GM12873 (cell line): ENCODE results near the gene NAA25.

Experiments used
- TF ChIP-seq, protein P1 (sequence below): IDR thresholded peaks from 2 replicates; pipeline ENCODE4 v1.5.1; 2012; ENCODE audit warnings: low read depth, mild to moderate bottlenecking, moderate library complexity, low read length, control low read depth; ENCODE audit not compliant: insufficient read depth; ENCODE audit errors: missing control alignments

NAA25 gene

DNA sequence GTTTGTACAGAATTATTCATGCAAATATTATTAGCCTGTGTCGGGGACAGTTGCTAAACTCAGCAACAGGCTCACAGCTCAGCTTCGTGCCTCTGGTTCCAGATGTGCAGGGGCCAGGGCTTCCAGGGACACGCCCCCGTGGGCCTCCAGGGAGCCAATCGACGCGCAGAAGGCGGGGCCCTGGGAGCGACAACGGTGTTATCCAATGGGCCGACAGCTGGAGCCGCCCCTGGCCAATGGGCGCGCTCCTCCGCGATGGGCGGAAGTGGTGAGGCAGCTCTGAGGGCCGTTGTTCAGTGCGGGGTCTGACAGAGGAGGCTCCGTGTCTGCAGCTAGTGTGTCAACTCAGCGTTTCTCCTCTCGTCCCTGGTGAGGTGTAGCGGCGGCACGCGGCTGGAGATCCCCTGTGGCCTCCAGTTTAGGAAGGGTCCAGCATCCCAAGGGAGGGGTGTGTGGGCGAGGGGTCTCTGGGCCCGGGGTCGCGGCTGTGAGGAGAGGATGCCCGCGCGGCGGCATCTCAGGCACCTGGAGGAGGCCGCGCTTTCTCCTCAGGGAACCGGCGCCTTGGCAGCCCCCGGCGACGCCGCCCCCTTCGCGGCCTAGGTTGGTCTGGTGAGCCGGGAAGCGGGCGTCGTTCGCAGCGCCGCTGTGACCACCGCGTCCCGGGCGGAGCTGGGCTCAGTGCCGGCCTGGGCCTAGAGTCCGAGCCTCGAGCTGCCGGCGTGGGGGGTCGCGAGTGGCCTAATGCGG is 16.8 kb upstream of the NAA25 start, which contains the start of gene TRAFD1:
Gene TRAFD1 (plus strand): TSS at position 311 of the 750 bp plus-strand sequence. CDS start 4,963 bp downstream, outside the sequence.
- TF ChIP-seq, protein P1, sequence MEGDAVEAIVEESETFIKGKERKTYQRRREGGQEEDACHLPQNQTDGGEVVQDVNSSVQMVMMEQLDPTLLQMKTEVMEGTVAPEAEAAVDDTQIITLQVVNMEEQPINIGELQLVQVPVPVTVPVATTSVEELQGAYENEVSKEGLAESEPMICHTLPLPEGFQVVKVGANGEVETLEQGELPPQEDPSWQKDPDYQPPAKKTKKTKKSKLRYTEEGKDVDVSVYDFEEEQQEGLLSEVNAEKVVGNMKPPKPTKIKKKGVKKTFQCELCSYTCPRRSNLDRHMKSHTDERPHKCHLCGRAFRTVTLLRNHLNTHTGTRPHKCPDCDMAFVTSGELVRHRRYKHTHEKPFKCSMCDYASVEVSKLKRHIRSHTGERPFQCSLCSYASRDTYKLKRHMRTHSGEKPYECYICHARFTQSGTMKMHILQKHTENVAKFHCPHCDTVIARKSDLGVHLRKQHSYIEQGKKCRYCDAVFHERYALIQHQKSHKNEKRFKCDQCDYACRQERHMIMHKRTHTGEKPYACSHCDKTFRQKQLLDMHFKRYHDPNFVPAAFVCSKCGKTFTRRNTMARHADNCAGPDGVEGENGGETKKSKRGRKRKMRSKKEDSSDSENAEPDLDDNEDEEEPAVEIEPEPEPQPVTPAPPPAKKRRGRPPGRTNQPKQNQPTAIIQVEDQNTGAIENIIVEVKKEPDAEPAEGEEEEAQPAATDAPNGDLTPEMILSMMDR, result no peak

DNA sequence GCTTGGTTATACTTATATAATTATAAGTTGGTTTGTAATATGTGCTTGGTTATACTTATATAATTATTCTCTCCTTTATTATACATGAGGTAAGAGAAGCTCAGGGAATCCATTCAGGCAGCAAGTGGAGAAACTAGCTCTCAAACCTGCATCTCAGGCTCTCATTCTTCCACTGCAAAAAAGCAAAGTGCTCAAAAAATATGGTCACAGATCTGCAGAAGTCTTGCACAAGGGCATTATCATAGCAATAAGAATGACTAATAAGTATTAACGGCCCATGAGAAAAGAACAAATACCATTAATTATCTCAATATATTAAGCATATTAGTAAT is 16.3 kb upstream of the NAA25 start:
- TF ChIP-seq, protein P1, result no peak

DNA sequence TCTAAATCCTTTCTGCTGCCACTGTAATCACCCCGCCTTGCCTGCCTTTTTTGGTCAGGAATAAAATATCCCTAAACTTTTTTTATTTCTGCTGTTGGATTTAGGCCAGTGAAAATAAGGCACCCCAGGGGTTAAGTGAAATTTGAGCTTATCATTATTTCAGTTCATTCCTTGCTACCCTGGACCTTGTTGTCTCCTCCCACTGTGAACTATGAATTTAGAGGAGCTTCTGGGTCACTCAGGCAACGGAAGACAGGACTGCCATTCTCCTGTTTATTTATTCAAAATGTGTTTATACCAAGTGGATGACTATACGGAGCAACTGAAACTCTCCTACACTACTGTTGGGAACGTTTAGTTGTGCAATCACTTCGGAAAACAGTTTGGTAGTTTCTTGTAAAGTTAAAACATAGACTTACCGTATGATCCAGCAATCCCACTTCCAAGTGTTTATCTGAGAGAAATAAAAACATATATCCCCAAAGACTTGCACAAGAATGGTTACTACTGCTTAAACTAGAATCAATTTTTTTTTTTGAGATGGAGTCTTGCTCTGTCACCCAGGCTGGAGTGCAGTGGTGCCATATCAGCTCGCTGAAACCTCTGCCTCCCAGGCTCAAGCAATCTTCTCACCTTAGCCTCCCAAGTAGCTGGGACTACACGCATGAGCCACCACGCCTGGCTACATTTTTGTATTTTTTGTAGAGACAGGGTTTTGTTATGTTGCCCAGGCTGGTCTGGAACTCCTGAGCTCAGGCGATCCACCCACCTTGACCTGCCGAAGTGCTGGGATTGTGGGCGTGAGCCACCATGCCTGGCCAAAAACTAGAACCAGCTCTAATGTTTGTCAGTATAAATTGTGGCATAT is 14.5 kb upstream of the NAA25 start:
- TF ChIP-seq, protein P1, result no peak

DNA sequence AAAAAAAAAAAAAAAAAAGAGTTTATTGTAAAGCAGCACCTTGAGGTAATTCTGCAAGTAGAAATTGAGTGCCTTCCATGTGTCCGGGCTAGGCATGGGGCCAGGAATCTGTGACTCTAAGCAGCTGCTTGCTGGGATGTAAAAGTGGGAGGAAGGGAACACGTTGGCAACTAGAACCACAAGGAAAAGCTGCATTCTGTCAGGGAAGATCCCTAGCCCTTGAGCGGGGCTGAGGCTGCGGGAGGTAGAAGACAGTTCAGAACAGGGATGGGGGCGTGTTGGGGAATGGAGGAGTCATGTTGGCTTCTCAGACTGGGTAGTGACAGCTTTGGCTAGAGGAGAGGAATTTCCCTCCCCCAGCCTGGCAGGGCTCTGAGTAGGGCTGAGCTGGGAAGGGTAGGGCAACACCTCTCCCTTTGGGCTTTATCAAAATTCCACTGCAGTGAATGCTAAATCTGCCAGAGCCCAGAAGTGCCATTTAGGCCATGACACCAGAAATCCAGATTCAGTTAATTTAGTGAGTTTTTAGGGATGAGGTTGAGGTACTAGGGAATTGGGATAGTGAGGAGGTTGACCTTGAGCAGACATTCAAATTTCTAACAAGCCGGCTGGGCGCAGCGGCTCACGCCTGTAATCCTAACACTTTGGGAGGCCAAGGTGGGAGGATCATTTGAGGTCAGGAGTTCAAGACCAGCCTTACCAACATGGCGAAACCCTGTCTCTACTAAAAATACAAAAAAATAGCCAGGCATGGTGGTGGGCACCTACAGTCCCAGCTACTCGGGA is 13.4 kb upstream of the NAA25 start:
- TF ChIP-seq, protein P1, result no peak

DNA sequence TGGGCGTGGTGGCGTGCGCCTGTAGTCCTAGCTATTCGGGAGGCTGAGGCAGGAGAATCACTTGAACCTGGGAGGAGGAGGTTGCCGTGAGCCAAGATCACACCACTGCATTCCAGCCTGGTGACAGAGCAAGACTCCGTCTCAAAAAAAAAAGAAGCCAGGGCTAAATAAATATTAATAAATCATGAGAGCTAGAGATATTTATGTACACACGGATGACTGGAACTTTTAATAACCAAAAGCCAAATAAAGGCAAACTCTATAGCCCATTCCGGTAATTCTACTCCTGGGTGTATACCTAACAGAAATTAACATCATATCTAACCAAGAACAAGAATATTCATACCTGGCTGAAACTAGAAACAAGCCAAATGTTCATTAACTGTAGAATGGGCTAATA is 9.1 kb upstream of the NAA25 start:
- TF ChIP-seq, protein P1, result no peak

DNA sequence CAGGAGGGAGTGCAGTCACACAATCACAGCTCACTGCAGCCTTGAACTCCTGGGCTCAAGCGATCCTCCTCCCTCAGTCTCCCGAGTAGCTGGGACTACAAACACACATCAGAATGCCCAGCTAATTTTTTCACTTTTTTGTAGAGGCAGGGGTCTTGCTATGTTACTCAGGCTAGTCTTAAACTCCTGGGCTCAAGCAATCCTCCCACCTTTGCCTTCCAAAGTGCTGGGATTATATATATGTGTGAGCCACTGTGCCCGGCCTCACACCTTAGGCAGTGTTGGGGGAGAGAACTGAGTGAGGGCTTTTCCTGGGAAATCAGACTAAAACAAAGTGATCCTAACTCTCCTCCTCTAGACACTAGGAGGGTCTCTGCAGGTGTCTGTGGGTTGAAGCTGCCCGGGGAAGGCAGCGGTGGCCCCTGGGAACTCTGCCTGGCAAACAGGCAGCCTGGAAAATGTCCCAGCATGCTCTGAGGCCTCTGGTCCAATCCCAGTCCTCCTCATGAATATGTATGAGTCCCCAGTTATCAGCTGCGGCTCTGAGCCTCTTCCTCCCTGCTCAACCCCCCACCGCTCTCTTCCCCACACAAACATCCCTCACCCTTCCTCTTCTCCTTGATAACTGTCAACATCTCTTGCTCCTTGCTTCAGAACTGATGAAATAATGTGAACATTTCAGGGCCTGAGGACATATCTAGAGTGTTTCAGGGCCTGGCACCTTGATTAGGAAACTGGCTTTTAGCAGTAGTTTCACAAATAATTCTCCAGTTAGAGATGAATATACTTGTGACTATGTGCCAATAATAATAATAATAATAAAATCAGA is 7.9 kb upstream of the NAA25 start:
- TF ChIP-seq, protein P1, result no peak
